HG03095 (cell line): ENCODE data around the gene GALNT8.
A peak's percentile ranks its signal among the peaks of the same experiment; 100 is the strongest.

Source experiments
- ATAC-seq: cut with Tn5 transposase; IDR thresholded peaks from one replicate; pipeline ENCODE4 v1.9.1; 2021; ENCODE audit warnings: moderate library complexity; ENCODE audit not compliant: unreplicated experiment

GALNT8 gene

DNA sequence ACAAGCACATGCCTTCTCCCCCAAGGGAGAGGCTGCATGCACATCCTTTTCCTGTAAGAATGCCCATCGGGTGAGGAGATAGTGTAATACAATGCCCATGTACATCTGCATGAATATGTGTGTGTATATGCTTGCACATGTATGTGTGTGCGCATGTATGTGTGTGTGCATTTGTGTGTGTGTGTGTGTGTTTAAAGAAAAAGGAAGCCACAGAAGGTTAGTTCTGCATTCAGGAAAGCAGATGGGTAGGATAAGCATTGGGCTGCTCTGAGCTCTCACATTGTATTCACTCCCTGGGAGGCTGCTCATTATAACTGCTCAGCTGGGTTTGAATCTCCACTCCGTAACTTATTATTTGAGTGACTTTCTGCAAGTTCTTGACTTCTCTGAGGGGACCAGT lies 74.3 kb downstream of the GALNT8 start:
- ATAC-seq = no peak

DNA sequence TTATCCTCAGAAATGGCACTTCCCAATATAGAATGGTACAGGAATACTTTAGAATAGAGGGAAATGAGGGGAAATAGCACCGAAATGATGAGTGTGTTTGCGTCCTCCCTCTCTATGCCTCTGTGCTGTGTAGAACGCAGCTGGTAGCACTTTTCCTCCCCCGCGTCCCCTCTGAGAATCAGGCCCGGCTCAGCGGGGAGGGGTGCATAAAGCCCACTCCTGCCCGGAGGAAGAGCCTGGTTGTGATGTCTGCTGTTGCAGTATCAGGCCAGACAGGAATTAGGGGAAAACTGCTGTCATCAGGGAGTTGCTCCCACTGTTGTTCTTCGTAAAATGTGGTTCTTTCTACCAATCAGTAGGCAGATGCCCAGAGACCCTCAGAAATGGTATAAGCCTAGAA lies 76.0 kb downstream of the GALNT8 start:
- no peak for ATAC-seq

GRCh38 chr12:4796694-4797482 lies 76.7 kb downstream of the GALNT8 start:
- ATAC-seq = no peak

GRCh38 chr12:4800555-4800954 lies 80.4 kb downstream of the GALNT8 start:
- no peak for ATAC-seq

GRCh38 chr12:4802841-4803240 lies 82.6 kb downstream of the GALNT8 start:
- ATAC-seq = no peak

DNA sequence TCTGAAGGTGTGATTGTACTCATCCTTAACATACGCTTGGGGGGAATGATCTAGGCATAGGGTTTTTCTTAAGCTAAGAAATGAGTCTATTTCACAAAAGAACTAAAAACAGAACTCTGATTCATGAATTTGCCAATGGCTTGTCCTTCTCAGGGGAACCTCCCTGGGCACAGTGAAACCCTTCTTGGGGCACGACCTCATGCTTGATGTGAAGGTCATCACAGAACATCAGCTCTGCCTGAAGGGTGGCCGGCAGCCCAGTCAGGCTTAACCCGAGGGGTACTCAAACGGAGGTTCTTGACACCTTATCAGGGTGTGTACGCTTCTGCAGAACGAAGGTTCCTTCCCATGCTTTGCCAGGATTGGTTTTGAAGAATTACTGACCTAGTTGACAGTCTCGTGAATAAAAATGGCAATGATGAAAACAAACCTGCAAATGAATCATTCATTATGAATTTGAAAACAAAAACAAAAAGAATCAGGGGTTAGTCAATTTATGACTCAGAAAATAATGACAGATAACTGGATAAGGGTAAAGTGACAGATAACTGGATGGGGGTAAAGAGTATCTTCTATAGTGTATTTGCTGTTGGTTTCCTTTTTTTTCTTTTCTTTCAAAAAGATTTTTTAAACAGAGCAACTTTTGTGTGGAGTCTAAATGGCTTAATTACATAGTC lies 86.4 kb downstream of the GALNT8 start:
- ATAC-seq = no peak

GRCh38 chr12:4807116-4807783 lies 87.0 kb downstream of the GALNT8 start:
- ATAC-seq = no peak

DNA sequence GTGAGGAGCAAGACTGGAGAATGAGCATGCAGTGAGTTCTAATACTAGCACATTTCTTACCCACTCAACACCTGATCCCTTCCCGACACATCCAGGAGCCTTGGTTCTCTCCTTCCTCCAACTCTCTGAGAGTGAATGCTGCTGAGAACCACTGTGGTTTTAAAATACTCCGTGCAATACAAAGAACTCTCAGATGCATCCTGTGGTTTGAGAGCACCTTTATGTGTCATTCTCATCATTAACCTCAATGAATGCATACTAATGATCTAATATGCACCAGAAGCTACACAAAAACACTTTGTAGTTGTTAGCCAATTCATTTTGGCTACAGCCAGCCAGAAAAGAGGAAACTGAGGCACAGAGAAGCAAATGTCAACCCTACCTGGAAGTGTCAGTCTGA lies 87.6 kb downstream of the GALNT8 start:
- no peak for ATAC-seq

- ATAC-seq = no peak
These were observed 88.8 kb downstream of the GALNT8 start for GRCh38 chr12:4809013-4809448.

DNA sequence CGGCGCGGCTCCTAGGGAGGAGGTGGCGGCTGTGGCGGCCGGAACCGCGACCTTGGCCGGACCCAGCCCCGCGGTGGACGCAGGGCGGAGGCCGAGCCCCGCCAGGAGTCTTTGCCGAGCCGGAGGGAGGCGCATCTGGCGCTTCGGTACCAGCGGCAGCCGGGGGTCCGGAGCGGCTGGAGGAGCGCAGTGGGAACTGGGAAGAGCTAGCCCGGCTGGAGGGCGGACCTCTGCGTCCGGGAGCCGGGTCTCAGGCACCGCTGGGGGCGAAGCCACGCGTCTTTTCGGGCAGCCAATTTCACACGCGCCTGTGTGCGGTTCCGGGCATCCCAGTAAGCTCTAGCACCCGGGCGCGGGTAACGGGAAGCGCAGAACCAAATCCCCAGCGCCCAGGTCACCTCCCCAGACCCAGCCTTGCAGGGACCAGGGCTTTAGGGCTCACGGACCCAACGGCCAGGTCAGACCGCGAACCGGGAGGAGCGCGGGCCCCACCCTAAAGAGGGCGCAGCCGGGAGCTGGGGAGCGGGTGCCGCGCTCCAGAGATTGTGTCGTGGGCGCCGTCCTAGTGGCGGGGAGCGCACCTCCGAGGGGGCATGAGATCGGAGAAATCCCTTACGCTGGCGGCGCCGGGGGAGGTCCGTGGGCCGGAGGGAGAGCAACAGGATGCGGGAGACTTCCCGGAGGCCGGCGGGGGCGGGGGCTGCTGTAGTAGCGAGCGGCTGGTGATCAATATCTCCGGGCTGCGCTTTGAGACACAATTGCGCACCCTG lies 89.4 kb downstream of the GALNT8 start:
- no peak for ATAC-seq

GRCh38 chr12:4810219-4810671 lies 90.0 kb downstream of the GALNT8 start:
- no peak for ATAC-seq

DNA sequence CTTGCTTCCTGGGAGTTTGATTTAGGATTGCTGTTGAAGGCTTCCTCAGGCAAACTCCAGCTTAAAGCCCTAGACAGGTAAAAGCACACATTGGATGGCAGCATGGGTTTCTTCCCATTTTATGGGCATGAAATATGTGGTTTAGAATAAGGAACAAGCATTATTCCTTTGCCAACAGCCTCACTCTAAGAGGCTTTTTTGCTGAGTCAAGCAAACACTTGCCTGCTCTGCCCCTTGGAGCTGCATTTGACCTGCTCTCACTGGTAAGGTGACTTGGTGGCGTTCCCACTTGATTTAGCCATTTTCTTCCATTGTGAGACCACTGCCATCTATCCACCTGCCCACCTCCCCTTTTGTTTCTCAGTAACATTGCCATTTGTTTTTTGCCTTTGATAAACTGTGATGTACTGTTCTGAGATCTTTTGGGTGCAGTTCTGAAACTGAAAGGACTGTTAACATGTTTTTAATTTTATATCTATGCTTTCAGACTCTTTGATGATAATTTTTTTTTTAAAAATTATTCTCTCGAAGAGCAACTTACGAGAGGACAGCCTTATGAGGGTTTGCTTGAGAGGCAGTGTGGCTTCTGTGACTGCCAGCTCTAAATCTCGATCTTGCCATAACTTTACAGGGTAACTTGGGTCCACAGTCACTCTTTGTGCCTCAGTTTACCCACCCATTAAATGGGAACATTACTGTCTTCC lies 92.6 kb downstream of the GALNT8 start:
- no peak for ATAC-seq

DNA sequence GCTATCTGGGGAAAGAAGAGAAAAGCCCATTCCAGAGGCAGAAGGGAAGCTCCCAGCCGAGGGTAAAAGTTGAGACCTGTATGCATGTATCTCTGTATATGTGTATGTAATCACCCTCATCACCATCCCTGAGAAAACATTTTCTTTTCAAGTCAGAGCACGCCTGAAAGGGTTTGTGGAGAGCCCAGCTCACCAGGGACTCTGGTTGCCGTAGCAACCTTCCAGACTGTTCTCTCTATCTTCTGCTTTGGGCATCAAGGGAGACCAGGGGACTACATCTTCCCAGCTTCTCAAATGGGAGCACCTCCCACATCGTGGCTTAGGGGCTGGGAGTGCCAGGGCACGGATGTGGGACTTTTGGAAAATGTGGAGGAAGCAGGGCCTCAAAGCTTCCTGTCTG lies 93.5 kb downstream of the GALNT8 start:
- no peak for ATAC-seq

- ATAC-seq = no peak
These were observed 94.3 kb downstream of the GALNT8 start for GRCh38 chr12:4814485-4814884.

GRCh38 chr12:4816744-4817525 lies 96.7 kb downstream of the GALNT8 start:
- ATAC-seq = no peak

DNA sequence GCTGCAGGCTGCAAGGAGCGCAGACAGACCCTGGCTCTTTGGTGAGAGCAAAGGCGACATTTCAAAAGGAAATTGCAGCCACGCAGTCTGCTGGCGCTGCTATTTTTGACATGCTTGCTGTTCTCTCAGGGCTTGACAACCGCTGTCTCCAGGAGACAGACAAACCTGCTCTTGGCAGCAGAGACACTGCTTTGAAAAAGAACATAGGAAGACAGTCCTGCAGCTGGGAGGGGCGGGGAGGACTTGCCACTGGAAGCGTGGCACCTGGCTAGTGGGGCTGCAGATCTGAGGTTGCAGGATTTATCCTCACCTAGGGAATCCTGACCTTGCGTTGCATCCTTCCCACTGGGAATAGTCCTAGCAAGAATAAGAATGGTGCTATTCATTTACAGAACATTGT lies 97.7 kb downstream of the GALNT8 start:
- no peak for ATAC-seq

DNA sequence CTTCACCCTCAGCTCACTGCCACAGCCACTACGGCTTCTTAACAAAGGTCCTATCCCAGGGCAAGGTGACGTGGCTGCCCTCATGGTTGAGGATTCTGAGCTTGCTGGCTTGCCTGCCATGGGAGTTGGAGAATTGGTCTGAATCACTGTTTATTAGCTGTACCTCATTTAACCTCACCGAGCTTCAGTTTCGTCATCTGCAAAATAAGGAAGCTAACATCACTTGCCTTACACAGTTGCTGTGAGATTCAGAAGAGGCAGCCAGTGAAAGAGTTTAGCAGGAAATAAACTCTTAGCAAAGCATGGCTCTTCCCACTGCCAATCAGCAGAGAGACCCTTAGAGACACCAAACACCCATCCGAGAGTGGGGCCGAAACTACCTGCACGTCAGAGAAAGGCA lies 99.5 kb downstream of the GALNT8 start:
- peak; percentile 77 for ATAC-seq

GRCh38 chr12:4820971-4821370 lies 100.8 kb downstream of the GALNT8 start:
- no peak for ATAC-seq
